Measurements from ENCODE around the gene GSC2.

Gene GSC2

GRCh38 chr22:19150482-19151328 is 613 bp upstream of the GSC2 start:
- DNase-seq (ENCODE audit: low read depth, low spot score), result no peak
- in situ Hi-C loops (cut with HindIII; ENCODE audit: low sequenced_read_pairs), result no loop called here
- H3K4me3 ChIP-seq (ENCODE audit: low read depth, low read length), result no peak overlapping the region
- TF ChIP-seq, protein P1, sequence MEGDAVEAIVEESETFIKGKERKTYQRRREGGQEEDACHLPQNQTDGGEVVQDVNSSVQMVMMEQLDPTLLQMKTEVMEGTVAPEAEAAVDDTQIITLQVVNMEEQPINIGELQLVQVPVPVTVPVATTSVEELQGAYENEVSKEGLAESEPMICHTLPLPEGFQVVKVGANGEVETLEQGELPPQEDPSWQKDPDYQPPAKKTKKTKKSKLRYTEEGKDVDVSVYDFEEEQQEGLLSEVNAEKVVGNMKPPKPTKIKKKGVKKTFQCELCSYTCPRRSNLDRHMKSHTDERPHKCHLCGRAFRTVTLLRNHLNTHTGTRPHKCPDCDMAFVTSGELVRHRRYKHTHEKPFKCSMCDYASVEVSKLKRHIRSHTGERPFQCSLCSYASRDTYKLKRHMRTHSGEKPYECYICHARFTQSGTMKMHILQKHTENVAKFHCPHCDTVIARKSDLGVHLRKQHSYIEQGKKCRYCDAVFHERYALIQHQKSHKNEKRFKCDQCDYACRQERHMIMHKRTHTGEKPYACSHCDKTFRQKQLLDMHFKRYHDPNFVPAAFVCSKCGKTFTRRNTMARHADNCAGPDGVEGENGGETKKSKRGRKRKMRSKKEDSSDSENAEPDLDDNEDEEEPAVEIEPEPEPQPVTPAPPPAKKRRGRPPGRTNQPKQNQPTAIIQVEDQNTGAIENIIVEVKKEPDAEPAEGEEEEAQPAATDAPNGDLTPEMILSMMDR (IDR thresholded peaks at IDR 0.05; ENCODE audit: low read depth, low read length), result no peak

DNA sequence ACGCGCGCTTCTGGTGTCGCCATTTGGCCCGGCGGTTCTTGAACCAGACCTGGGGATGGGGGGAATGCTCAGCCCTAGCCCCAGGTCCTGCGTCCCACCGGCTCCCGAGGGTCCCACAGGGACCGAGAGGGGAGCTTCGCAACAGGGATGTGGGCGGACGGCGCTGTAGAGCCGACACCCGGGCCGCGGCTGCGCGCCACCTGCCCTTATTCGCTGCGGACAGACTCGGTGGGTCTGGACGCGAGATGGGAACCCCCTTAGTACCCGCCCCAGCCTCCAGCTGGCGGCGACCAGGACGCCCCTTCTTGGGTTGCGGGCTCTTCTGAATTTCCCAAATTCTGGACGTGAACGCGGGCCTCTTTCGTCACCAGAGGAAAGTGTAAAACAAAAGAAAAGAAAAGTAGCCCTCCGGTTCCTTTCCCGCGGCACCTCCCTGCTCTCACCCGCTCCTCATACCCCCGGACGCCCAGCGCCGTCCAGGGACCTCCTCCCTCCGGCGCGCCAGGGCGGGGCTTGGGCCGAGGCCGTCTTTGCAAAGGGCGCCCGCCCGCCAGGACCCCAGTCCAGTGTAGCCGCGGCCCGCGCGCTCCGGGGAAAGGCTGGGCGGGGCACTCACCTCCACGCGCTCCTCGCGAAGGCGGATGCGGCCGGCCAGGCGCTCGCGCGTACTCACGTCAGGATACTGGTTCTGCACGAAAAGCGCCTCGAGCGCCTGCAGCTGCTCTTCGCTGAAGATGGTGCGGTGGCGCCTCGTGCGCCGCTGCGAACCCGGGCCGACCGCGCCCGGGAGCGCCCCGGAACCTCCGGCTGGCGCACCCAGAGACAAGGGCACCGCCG is 827 bp downstream of the GSC2 start:
- no peak overlapping the region for H3K4me3 ChIP-seq (ENCODE audit: low read depth, low read length)
- in situ Hi-C loops (cut with HindIII; ENCODE audit: low sequenced_read_pairs), result no loop called here
- TF ChIP-seq, protein P1 (IDR thresholded peaks at IDR 0.05; ENCODE audit: low read depth, low read length), result no peak
- DNase-seq (ENCODE audit: low read depth, low spot score), result no peak

- no peak overlapping the region for H3K4me3 ChIP-seq (ENCODE audit: low read depth, low read length)
- DNase-seq (ENCODE audit: low read depth, low spot score), result no peak
- TF ChIP-seq, protein P1 (IDR thresholded peaks at IDR 0.05; ENCODE audit: low read depth, low read length), result no peak
- in situ Hi-C loops (cut with HindIII; ENCODE audit: low sequenced_read_pairs), result no loop called here
Observed at GRCh38 chr22:19148417-19149046, 1.6 kb downstream of the GSC2 start.

DNA sequence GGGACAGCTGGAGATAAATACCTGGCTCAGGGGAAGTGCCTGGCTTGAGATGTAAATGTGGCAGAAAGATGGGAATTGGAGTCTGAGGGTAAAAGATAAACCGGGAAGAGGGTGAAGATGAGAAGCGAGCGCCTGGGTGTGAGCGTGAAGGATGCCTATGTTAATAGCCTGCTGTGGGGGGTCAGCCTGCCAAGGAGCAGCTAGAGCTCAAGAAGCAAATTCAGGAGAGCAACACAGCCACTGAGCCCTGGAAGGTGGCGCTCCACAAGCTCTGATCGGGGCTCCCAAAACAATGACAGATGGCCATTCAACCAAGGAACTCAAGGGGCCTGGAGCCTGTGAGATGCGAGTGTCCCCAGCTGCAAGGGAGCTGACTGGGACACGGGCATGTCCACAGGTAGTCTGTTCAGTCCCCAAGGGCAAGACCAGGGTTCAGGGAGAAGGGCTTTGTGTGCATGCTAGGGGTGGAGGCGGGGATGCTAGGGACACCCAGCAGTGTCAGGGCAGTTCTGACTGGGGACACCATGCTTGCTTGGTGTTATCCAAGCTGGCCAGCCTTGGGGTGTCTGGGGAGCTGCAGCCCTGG is 2.8 kb downstream of the GSC2 start:
- H3K4me3 ChIP-seq (ENCODE audit: low read depth, low read length), result no peak overlapping the region
- in situ Hi-C loops (cut with HindIII; ENCODE audit: low sequenced_read_pairs), result no loop called here
- TF ChIP-seq, protein P1 (IDR thresholded peaks at IDR 0.05; ENCODE audit: low read depth, low read length), result no peak
- no peak for DNase-seq (ENCODE audit: low read depth, low spot score)

- no peak for DNase-seq (ENCODE audit: low read depth, low spot score)
- in situ Hi-C loops (cut with HindIII; ENCODE audit: low sequenced_read_pairs), result no loop called here
- no peak overlapping the region for H3K4me3 ChIP-seq (ENCODE audit: low read depth, low read length)
- TF ChIP-seq, protein P1 (IDR thresholded peaks at IDR 0.05; ENCODE audit: low read depth, low read length), result no peak
Observed at GRCh38 chr22:19146215-19146968, 3.7 kb downstream of the GSC2 start.
